ENCODE data around the gene KAZN.

DNA sequence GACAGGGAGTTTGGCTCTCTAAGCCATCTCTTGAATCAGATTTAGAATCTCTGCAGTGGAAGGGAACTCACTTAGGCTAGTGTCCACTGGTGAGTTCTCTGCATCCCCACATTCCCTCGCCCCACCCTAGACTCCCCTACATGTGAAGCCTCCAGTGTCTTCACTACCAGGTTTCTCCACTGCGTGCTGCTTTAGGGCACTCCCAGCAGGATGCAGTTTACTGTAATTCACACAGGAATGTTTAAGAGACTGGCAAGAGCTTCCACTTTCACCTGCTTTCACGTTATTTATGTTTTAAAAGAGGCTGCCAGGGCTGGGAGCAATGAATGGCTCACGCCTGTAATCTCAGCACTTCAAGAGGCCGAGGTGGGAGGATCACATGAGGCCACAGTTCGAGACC is 60.2 kb downstream of the KAZN start:
- no peak for TF ChIP-seq POLR2A (IDR thresholded peaks at IDR 0.05)
- TF ChIP-seq, protein P1, sequence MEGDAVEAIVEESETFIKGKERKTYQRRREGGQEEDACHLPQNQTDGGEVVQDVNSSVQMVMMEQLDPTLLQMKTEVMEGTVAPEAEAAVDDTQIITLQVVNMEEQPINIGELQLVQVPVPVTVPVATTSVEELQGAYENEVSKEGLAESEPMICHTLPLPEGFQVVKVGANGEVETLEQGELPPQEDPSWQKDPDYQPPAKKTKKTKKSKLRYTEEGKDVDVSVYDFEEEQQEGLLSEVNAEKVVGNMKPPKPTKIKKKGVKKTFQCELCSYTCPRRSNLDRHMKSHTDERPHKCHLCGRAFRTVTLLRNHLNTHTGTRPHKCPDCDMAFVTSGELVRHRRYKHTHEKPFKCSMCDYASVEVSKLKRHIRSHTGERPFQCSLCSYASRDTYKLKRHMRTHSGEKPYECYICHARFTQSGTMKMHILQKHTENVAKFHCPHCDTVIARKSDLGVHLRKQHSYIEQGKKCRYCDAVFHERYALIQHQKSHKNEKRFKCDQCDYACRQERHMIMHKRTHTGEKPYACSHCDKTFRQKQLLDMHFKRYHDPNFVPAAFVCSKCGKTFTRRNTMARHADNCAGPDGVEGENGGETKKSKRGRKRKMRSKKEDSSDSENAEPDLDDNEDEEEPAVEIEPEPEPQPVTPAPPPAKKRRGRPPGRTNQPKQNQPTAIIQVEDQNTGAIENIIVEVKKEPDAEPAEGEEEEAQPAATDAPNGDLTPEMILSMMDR (IDR thresholded peaks at IDR 0.05): no peak
